Measurements from ENCODE around the gene LMNB1. TPM values are rescaled to one million over a fixed set of nuclear protein-coding genes. Genes with fewer than 3 reads are reported as not detected.
"Not testable (repeated sequence)": the region's sequence is repeated elsewhere in the genome, so short reads cannot be mapped to it uniquely, and the experiment has no call there.

Gene LMNB1
- total RNA-seq, 2 experiments from 2014 or later = 173 to 280 TPM

DNA sequence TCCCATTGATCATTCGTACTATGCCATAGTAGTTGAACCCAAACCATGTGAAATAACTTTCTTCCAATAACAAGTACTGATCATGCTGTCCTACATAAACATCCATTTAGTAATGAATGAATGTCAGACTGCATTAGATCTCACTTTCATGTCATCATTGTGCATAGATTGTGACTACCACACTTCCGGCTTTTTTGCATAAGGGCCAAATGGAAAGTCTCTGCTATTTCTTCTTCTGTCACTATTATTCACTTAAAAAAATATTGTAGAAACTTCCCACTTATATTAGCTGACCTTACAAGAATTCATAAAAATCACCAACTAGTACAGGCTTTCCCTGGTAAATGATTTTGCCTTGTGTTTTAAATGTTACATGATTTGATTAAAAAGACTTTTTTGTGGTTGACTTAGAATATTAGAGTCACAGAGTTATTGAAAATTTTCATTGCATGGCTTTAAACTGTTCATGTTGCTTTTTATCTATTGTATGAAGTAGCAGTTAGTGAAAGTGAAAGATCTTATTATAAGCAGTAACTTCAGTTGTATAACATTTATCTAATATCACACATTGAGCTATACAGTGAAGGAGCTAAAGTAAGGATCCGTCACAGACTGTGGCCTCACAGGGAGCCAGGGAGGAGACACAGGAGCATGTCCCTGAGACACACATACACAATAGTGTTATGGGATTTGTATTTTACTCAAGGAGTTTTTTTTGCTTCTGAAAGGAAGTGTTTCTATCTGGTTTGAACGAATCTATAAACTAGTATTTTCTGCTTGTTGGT lies 33.9 kb downstream of the LMNB1 start:
- POLR2A ChIA-PET = interaction anchor here (0.6 to 1.8 kb wide), 10 partner anchors 9 to 508 kb away, joined by 3 to 10 read pairs (median 5); no protein-coding TSS in a partner anchor
- peaks cover 36% of the 10 kb centered on the region for H3K4me1 ChIP-seq (ENCODE audit: insufficient read depth, low read length, poor library complexity, severe bottlenecking)
- no peaks in the 10 kb centered on the region for H3K9me3 ChIP-seq (ENCODE audit: low read length)
- H3K4me3 ChIP-seq (ENCODE audit: low read depth, low read length, poor library complexity, severe bottlenecking) = no peak overlapping the region
- no peak overlapping the region for H3K27ac ChIP-seq (ENCODE audit: low read depth, low read length, poor library complexity, severe bottlenecking)
- H3K36me3 ChIP-seq (ENCODE audit: insufficient read depth, low read length) = peaks cover 99% of the 10 kb centered on the region
- DNase-seq (ENCODE audit: low spot score) = no peak
- peaks cover 84% of the 10 kb centered on the region; the same call in 1 of the 2 replicates for H3K79me2 ChIP-seq (ENCODE audit: insufficient read depth, low read depth, low read length)
- H4K20me1 ChIP-seq (ENCODE audit: insufficient read depth, low read length) = peaks cover 29% of the 10 kb centered on the region; the same call in 1 of the 2 replicates
- CTCF ChIA-PET (ENCODE audit: unreplicated experiment) = interaction anchor here (1.0 kb wide), 1 partner anchor 11 kb away, joined by 6 read pairs; no protein-coding TSS in a partner anchor
- no TSS peak for BruUV-seq (replicated peaks)
- H3K9me2 ChIP-seq (ENCODE audit: insufficient read depth, low read length) = no peaks in the 10 kb centered on the region
- H2AFZ ChIP-seq (ENCODE audit: low read length) = no peak overlapping the region
- H3K4me2 ChIP-seq (ENCODE audit: low read length) = no peak overlapping the region
- intact Hi-C loops (cut with micrococcal nuclease; ENCODE audit: unreplicated experiment) = no loop called here
- TF ChIP-seq EZH2phosphoT487 (IDR thresholded peaks at IDR 0.05; ENCODE audit: borderline replicate concordance, low read depth, low read length) = no peak

- no TSS peak for BruUV-seq (replicated peaks)
- no peaks in the 10 kb centered on the region for H3K9me3 ChIP-seq (ENCODE audit: low read length)
- no peak overlapping the region for H3K4me3 ChIP-seq (ENCODE audit: low read depth, low read length, poor library complexity, severe bottlenecking)
- ChIA-PET CTCF (ENCODE audit: unreplicated experiment) (interaction anchor here (1.0 kb wide), 1 partner anchor 11 kb away, joined by 6 read pairs; no protein-coding TSS in a partner anchor), POLR2A (interaction anchor here (0.7 to 1.1 kb wide), 3 partner anchors 10 to 33 kb away, joined by 5 to 10 read pairs (median 5); no protein-coding TSS in a partner anchor)
- H2AFZ ChIP-seq (ENCODE audit: low read length) = no peak overlapping the region
- DNase-seq (ENCODE audit: low spot score) = no peak
- peaks cover 29% of the 10 kb centered on the region; the same call in 1 of the 2 replicates for H4K20me1 ChIP-seq (ENCODE audit: insufficient read depth, low read length)
- peaks cover 83% of the 10 kb centered on the region; the same call in 1 of the 2 replicates for H3K79me2 ChIP-seq (ENCODE audit: insufficient read depth, low read depth, low read length)
- peaks cover 99% of the 10 kb centered on the region for H3K36me3 ChIP-seq (ENCODE audit: insufficient read depth, low read length)
- peaks cover 36% of the 10 kb centered on the region for H3K4me1 ChIP-seq (ENCODE audit: insufficient read depth, low read length, poor library complexity, severe bottlenecking)
- intact Hi-C loops (cut with micrococcal nuclease; ENCODE audit: unreplicated experiment) = no loop called here
- TF ChIP-seq EZH2phosphoT487 (IDR thresholded peaks at IDR 0.05; ENCODE audit: borderline replicate concordance, low read depth, low read length) (no peak), CTCF (conservative IDR thresholded peaks at IDR 0.05; ENCODE audit: low read length) (no peak)
- no peaks in the 10 kb centered on the region for H3K9me2 ChIP-seq (ENCODE audit: insufficient read depth, low read length)
- H3K27ac ChIP-seq (ENCODE audit: low read depth, low read length, poor library complexity, severe bottlenecking) = no peak overlapping the region
- no peak overlapping the region for H3K4me2 ChIP-seq (ENCODE audit: low read length)
Measured at GRCh38 chr5:126811515-126812198, 34.7 kb downstream of the LMNB1 start.

- ChIA-PET CTCF (ENCODE audit: unreplicated experiment) (no interaction called here), POLR2A (interaction anchor here (1.1 kb wide), 1 partner anchor 34 kb away, joined by 5 read pairs; no protein-coding TSS in a partner anchor)
- BruUV-seq (replicated peaks) = no TSS peak
- H2AFZ ChIP-seq (ENCODE audit: low read length) = no peak overlapping the region
- peaks cover 29% of the 10 kb centered on the region; the same call in 1 of the 2 replicates for H4K20me1 ChIP-seq (ENCODE audit: insufficient read depth, low read length)
- peaks cover 99% of the 10 kb centered on the region for H3K36me3 ChIP-seq (ENCODE audit: insufficient read depth, low read length)
- H3K4me3 ChIP-seq (ENCODE audit: low read depth, low read length, poor library complexity, severe bottlenecking) = no peak overlapping the region
- peaks cover 31% of the 10 kb centered on the region for H3K4me1 ChIP-seq (ENCODE audit: insufficient read depth, low read length, poor library complexity, severe bottlenecking)
- H3K79me2 ChIP-seq (ENCODE audit: insufficient read depth, low read depth, low read length) = peaks cover 83% of the 10 kb centered on the region; the same call in 1 of the 2 replicates
- no peak for DNase-seq (ENCODE audit: low spot score)
- intact Hi-C loops (cut with micrococcal nuclease; ENCODE audit: unreplicated experiment) = no loop called here
- no peak overlapping the region for H3K27ac ChIP-seq (ENCODE audit: low read depth, low read length, poor library complexity, severe bottlenecking)
- H3K9me3 ChIP-seq (ENCODE audit: low read length) = no peaks in the 10 kb centered on the region
- no peak overlapping the region for H3K4me2 ChIP-seq (ENCODE audit: low read length)
- TF ChIP-seq EZH2phosphoT487 (IDR thresholded peaks at IDR 0.05; ENCODE audit: borderline replicate concordance, low read depth, low read length) (no peak), CTCF (conservative IDR thresholded peaks at IDR 0.05; ENCODE audit: low read length) (no peak)
- H3K9me2 ChIP-seq (ENCODE audit: insufficient read depth, low read length) = no peaks in the 10 kb centered on the region
Measured at GRCh38 chr5:126812199-126812570, 35.2 kb downstream of the LMNB1 start.

DNA sequence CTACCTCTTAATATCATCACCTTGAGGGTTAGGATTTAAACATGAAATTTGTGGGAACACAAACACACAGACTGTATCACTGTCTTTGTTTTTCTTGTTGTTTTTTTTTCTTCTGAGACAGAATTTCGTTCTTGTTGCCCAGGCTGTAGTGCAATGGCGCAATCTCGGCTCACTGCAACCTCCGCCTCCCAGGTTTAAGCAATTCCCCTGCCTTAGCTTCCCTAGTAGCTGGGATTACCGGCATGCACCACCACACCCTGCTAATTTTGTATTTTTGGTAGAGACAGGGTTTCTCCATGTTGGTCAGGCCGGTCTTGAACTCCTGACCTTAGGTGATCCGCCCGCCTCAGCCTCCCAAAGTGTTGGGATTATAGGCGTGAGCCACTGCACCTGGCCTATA lies 36.9 kb downstream of the LMNB1 start:
- Histone ChIP-seq H4K20me1 (ENCODE audit: insufficient read depth, low read length) (peaks cover 27% of the 10 kb centered on the region; the same call in 1 of the 2 replicates), H3K36me3 (ENCODE audit: insufficient read depth, low read length) (peaks cover 99% of the 10 kb centered on the region), H3K4me1 (ENCODE audit: insufficient read depth, low read length, poor library complexity, severe bottlenecking) (peaks cover 16% of the 10 kb centered on the region), H3K79me2 (ENCODE audit: insufficient read depth, low read depth, low read length) (peaks cover 81% of the 10 kb centered on the region; the same call in 1 of the 2 replicates)
- POLR2A ChIA-PET = interaction anchor here (0.8 to 3.0 kb wide), 3 partner anchors 12 to 15 kb away, joined by 3 to 10 read pairs (median 3); no protein-coding TSS in a partner anchor
- H3K9me2 ChIP-seq (ENCODE audit: insufficient read depth, low read length); BruUV-seq (replicated peaks); H3K27ac ChIP-seq (ENCODE audit: low read depth, low read length, poor library complexity, severe bottlenecking); CTCF ChIA-PET (ENCODE audit: unreplicated experiment); DNase-seq (ENCODE audit: low spot score); intact Hi-C loops (cut with micrococcal nuclease; ENCODE audit: unreplicated experiment); H2AFZ ChIP-seq (ENCODE audit: low read length); H3K9me3 ChIP-seq (ENCODE audit: low read length); H3K4me3 ChIP-seq (ENCODE audit: low read depth, low read length, poor library complexity, severe bottlenecking); H3K4me2 ChIP-seq (ENCODE audit: low read length): not testable (repeated sequence)
